Measurements from ENCODE around the gene TRPM3.

The TRPM3 gene

GRCh38 chr9:71003346-71003745 lies 118.1 kb downstream of the TRPM3 start:
- Histone ChIP-seq H3K27me3 (ENCODE audit: insufficient read depth, poor library complexity, severe bottlenecking) (peaks cover 2% of the 10 kb centered on the region), H3K4me3 (replicated peaks; ENCODE audit: insufficient read depth, low read length) (no peak overlapping the region), H3K27ac (replicated peaks) (no peak overlapping the region)
- DNase-seq (ENCODE audit: low read depth in 1 of 2, low spot score in 1 of 2), result no peak
- TF ChIP-seq CTCF (IDR thresholded peaks at IDR 0.05; ENCODE audit: insufficient read depth, low read length) (no peak), SPI1 (IDR thresholded peaks at IDR 0.05; ENCODE audit: borderline replicate concordance, low read depth) (no peak), GABPA (IDR thresholded peaks at IDR 0.05; ENCODE audit: low read depth) (no peak), POLR2AphosphoS5 (IDR thresholded peaks at IDR 0.05; ENCODE audit: low read depth) (no peak)
- TF ChIP-seq, protein P1, sequence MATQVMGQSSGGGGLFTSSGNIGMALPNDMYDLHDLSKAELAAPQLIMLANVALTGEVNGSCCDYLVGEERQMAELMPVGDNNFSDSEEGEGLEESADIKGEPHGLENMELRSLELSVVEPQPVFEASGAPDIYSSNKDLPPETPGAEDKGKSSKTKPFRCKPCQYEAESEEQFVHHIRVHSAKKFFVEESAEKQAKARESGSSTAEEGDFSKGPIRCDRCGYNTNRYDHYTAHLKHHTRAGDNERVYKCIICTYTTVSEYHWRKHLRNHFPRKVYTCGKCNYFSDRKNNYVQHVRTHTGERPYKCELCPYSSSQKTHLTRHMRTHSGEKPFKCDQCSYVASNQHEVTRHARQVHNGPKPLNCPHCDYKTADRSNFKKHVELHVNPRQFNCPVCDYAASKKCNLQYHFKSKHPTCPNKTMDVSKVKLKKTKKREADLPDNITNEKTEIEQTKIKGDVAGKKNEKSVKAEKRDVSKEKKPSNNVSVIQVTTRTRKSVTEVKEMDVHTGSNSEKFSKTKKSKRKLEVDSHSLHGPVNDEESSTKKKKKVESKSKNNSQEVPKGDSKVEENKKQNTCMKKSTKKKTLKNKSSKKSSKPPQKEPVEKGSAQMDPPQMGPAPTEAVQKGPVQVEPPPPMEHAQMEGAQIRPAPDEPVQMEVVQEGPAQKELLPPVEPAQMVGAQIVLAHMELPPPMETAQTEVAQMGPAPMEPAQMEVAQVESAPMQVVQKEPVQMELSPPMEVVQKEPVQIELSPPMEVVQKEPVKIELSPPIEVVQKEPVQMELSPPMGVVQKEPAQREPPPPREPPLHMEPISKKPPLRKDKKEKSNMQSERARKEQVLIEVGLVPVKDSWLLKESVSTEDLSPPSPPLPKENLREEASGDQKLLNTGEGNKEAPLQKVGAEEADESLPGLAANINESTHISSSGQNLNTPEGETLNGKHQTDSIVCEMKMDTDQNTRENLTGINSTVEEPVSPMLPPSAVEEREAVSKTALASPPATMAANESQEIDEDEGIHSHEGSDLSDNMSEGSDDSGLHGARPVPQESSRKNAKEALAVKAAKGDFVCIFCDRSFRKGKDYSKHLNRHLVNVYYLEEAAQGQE (IDR thresholded peaks at IDR 0.05; ENCODE audit: insufficient replicate concordance, low read depth), result no peak

GRCh38 chr9:71001780-71002386 lies 119.5 kb downstream of the TRPM3 start:
- Histone ChIP-seq H3K27ac (replicated peaks) (no peak overlapping the region), H3K27me3 (ENCODE audit: insufficient read depth, poor library complexity, severe bottlenecking) (no peaks in the 10 kb centered on the region), H3K4me3 (replicated peaks; ENCODE audit: insufficient read depth, low read length) (no peak overlapping the region)
- no peak for TF ChIP-seq POLR2AphosphoS5 (IDR thresholded peaks at IDR 0.05; ENCODE audit: low read depth)
- no peak for TF ChIP-seq SPI1 (IDR thresholded peaks at IDR 0.05; ENCODE audit: borderline replicate concordance, low read depth)
- no peak for TF ChIP-seq CTCF (IDR thresholded peaks at IDR 0.05; ENCODE audit: insufficient read depth, low read length)
- TF ChIP-seq, protein P1 (IDR thresholded peaks at IDR 0.05; ENCODE audit: insufficient replicate concordance, low read depth), result no peak
- TF ChIP-seq GABPA (IDR thresholded peaks at IDR 0.05; ENCODE audit: low read depth), result no peak
- no peak for DNase-seq (ENCODE audit: low read depth in 1 of 2, low spot score in 1 of 2)

GRCh38 chr9:70998962-70999361 lies 122.5 kb downstream of the TRPM3 start:
- TF ChIP-seq, protein P1 (IDR thresholded peaks at IDR 0.05; ENCODE audit: insufficient replicate concordance, low read depth), result no peak
- TF ChIP-seq CTCF (IDR thresholded peaks at IDR 0.05; ENCODE audit: insufficient read depth, low read length) (no peak), SPI1 (IDR thresholded peaks at IDR 0.05; ENCODE audit: borderline replicate concordance, low read depth) (no peak), POLR2AphosphoS5 (IDR thresholded peaks at IDR 0.05; ENCODE audit: low read depth) (no peak), GABPA (IDR thresholded peaks at IDR 0.05; ENCODE audit: low read depth) (no peak)
- H3K4me3 ChIP-seq (replicated peaks; ENCODE audit: insufficient read depth, low read length), result no peak overlapping the region
- no peak overlapping the region for H3K27ac ChIP-seq (replicated peaks)
- H3K27me3 ChIP-seq (ENCODE audit: insufficient read depth, poor library complexity, severe bottlenecking), result no peaks in the 10 kb centered on the region
- no peak for DNase-seq (ENCODE audit: low read depth in 1 of 2, low spot score in 1 of 2)
